ENCODE measurements around the gene AP3D1. TPM values are rescaled to one million over a fixed set of nuclear protein-coding genes. Genes with fewer than 3 reads are reported as not detected.

Gene AP3D1
- total RNA-seq, 2 experiments from 2014 or later, result 80.0 to 99.8 TPM

DNA sequence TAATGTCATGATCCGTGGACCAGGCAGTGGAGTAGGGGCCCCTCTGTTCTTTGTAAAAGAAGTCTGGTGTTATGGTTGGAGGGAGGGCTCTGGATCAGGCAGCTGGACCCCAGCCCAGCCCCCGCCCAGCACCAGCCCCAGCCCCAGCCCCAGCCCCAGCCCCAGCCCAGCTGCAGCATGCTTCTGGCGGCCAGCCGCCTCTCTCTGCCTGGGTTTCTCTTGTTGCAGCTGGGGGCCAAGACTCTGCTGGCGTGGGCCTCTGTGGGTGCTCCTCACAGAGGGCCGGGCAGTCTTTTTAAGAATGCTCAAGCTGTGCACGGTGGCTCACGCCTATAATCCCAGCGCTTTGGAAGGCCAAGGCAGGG, 30.2 kb upstream of the AP3D1 start:
- Histone ChIP-seq H3K36me3 (ENCODE audit: insufficient read depth, low read length) (peaks cover 52% of the 10 kb centered on the region), H3K9me2 (ENCODE audit: insufficient read depth, low read length) (no peaks in the 10 kb centered on the region), H3K4me3 (ENCODE audit: low read depth, low read length, poor library complexity, severe bottlenecking) (no peak overlapping the region), H3K4me1 (ENCODE audit: insufficient read depth, low read length, poor library complexity, severe bottlenecking) (no peaks in the 10 kb centered on the region), H3K79me2 (ENCODE audit: insufficient read depth, low read depth, low read length) (peaks cover 31% of the 10 kb centered on the region), H3K9me3 (ENCODE audit: low read length) (no peaks in the 10 kb centered on the region), H4K20me1 (ENCODE audit: insufficient read depth, low read length) (no peaks in the 10 kb centered on the region), H3K4me2 (ENCODE audit: low read length) (no peak overlapping the region), H3K27ac (ENCODE audit: low read depth, low read length, poor library complexity, severe bottlenecking) (no peak overlapping the region), H2AFZ (ENCODE audit: low read length) (no peak overlapping the region)
- DNase-seq (ENCODE audit: low spot score), result no peak
- ChIA-PET CTCF (ENCODE audit: unreplicated experiment) (interaction anchor here (0.5 kb wide), 1 partner anchor 9 kb away, joined by 3 read pairs; no protein-coding TSS in a partner anchor), POLR2A (no interaction called here)
- BruUV-seq (replicated peaks), result no TSS peak
- intact Hi-C loops (cut with micrococcal nuclease; ENCODE audit: unreplicated experiment), result no loop called here
- TF ChIP-seq, protein P1, sequence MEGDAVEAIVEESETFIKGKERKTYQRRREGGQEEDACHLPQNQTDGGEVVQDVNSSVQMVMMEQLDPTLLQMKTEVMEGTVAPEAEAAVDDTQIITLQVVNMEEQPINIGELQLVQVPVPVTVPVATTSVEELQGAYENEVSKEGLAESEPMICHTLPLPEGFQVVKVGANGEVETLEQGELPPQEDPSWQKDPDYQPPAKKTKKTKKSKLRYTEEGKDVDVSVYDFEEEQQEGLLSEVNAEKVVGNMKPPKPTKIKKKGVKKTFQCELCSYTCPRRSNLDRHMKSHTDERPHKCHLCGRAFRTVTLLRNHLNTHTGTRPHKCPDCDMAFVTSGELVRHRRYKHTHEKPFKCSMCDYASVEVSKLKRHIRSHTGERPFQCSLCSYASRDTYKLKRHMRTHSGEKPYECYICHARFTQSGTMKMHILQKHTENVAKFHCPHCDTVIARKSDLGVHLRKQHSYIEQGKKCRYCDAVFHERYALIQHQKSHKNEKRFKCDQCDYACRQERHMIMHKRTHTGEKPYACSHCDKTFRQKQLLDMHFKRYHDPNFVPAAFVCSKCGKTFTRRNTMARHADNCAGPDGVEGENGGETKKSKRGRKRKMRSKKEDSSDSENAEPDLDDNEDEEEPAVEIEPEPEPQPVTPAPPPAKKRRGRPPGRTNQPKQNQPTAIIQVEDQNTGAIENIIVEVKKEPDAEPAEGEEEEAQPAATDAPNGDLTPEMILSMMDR (conservative IDR thresholded peaks at IDR 0.05; ENCODE audit: low read length), result no peak
- TF ChIP-seq EZH2phosphoT487 (IDR thresholded peaks at IDR 0.05; ENCODE audit: borderline replicate concordance, low read depth, low read length), result no peak

GRCh38 chr19:2180881-2181632, 29.7 kb upstream of the AP3D1 start:
- Histone ChIP-seq H3K4me3 (ENCODE audit: low read depth, low read length, poor library complexity, severe bottlenecking) (no peak overlapping the region), H3K4me1 (ENCODE audit: insufficient read depth, low read length, poor library complexity, severe bottlenecking) (no peaks in the 10 kb centered on the region), H2AFZ (ENCODE audit: low read length) (no peak overlapping the region), H3K9me3 (ENCODE audit: low read length) (no peaks in the 10 kb centered on the region), H4K20me1 (ENCODE audit: insufficient read depth, low read length) (no peaks in the 10 kb centered on the region), H3K27ac (ENCODE audit: low read depth, low read length, poor library complexity, severe bottlenecking) (no peak overlapping the region), H3K9me2 (ENCODE audit: insufficient read depth, low read length) (no peaks in the 10 kb centered on the region), H3K79me2 (ENCODE audit: insufficient read depth, low read depth, low read length) (peaks cover 36% of the 10 kb centered on the region), H3K36me3 (ENCODE audit: insufficient read depth, low read length) (peaks cover 51% of the 10 kb centered on the region), H3K4me2 (ENCODE audit: low read length) (no peak overlapping the region)
- TF ChIP-seq EZH2phosphoT487 (IDR thresholded peaks at IDR 0.05; ENCODE audit: borderline replicate concordance, low read depth, low read length), result no peak
- TF ChIP-seq, protein P1 (conservative IDR thresholded peaks at IDR 0.05; ENCODE audit: low read length), result no peak
- CTCF ChIA-PET (ENCODE audit: unreplicated experiment), result interaction anchor here (0.5 to 0.6 kb wide), 2 partner anchors 9 to 19 kb away, joined by 3 to 5 read pairs; no protein-coding TSS in a partner anchor
- BruUV-seq (replicated peaks), result no TSS peak
- POLR2A ChIA-PET, result no interaction called here
- intact Hi-C loops (cut with micrococcal nuclease; ENCODE audit: unreplicated experiment), result no loop called here
- no peak for DNase-seq (ENCODE audit: low spot score)

DNA sequence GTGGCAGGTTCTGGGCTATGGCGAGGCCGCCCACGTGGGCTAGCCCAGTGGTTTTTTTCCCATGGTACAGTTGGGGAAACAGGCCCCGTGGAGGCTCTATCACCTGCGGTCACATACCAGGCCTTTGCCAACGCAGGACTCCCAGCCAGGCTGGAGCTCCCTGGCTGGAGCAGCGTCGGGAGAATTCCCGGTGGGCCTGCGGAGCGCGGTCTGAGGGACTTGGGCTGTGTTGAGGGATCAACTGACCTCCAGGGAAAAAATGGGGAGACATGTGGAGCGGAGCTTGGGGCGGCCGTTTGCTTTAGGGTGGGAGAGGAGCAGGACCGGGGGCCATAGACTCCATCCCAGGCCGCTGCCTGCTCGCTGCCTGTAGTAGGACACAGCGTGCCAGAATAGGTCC, 28.7 kb upstream of the AP3D1 start:
- Histone ChIP-seq H4K20me1 (ENCODE audit: insufficient read depth, low read length) (no peaks in the 10 kb centered on the region), H3K9me2 (ENCODE audit: insufficient read depth, low read length) (no peaks in the 10 kb centered on the region), H3K4me2 (ENCODE audit: low read length) (no peak overlapping the region), H3K9me3 (ENCODE audit: low read length) (no peaks in the 10 kb centered on the region), H3K36me3 (ENCODE audit: insufficient read depth, low read length) (peaks cover 48% of the 10 kb centered on the region), H3K4me3 (ENCODE audit: low read depth, low read length, poor library complexity, severe bottlenecking) (no peak overlapping the region), H3K27ac (ENCODE audit: low read depth, low read length, poor library complexity, severe bottlenecking) (no peak overlapping the region), H2AFZ (ENCODE audit: low read length) (no peak overlapping the region), H3K4me1 (ENCODE audit: insufficient read depth, low read length, poor library complexity, severe bottlenecking) (no peaks in the 10 kb centered on the region), H3K79me2 (ENCODE audit: insufficient read depth, low read depth, low read length) (peaks cover 46% of the 10 kb centered on the region)
- TF ChIP-seq, protein P1 (conservative IDR thresholded peaks at IDR 0.05; ENCODE audit: low read length), result no peak
- no peak for TF ChIP-seq EZH2phosphoT487 (IDR thresholded peaks at IDR 0.05; ENCODE audit: borderline replicate concordance, low read depth, low read length)
- no peak for DNase-seq (ENCODE audit: low spot score)
- POLR2A ChIA-PET, result no interaction called here
- CTCF ChIA-PET (ENCODE audit: unreplicated experiment), result no interaction called here
- intact Hi-C loops (cut with micrococcal nuclease; ENCODE audit: unreplicated experiment), result no loop called here
- no TSS peak for BruUV-seq (replicated peaks)

All from OCI-LY7 (cell line).